GM19193 (cell line): Measurements from ENCODE around the gene TENM4.

Experiments
- POLR2A ChIP-seq: IDR thresholded peaks from 4 replicates; pipeline ENCODE4 v1.6.1; 2011; ENCODE audit not compliant: insufficient read depth, insufficient read length; ENCODE audit errors: extremely low read depth

Gene TENM4

GRCh38 chr11:78986305-78986704 lies 454.5 kb downstream of the TENM4 start:
- TF ChIP-seq POLR2A = no peak

- TF ChIP-seq POLR2A = no peak
These were observed 455.2 kb downstream of the TENM4 start for GRCh38 chr11:78985663-78986062.

- TF ChIP-seq POLR2A = no peak
These were observed 458.4 kb downstream of the TENM4 start for GRCh38 chr11:78982473-78982872.

DNA sequence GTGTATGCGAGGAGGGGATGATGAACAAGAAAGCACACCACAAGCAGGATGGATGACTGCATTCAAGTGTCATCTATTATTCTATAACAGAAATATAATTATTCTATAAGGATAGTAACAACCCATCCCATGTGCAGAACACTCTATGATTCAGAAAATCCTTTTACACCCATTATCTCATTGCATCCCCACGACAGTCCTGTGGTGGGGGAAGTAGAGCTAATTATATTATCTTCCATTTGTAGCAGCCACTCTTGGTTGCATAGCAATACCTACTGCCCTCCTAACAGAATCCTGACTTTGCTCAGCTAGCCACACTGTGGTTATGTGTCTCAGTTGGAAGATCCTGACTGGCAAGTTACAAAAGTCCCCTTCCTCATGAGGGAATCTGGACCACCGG lies 459.7 kb downstream of the TENM4 start:
- no peak for TF ChIP-seq POLR2A

DNA sequence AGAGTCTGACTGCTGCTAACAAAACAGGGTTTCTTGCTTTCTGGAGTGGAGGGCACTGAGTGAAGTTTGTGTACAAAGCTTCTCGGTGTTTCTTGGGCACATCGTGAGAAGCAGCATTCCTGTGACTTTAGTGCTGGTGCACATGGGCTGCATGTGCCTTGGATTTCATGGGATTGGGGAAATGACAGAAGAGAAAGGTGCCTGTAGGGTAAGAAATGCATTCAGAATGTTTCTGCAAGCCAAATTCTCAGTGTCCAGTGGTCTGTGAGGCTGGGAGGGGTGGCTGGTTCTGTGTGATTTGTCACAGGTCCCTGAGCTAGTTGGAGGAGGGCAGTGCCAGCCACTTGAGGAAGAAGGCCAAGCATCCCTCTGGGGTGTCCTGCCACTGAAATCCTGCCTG lies 462.0 kb downstream of the TENM4 start:
- no peak for TF ChIP-seq POLR2A

- no peak for TF ChIP-seq POLR2A
These were observed 463.8 kb downstream of the TENM4 start for GRCh38 chr11:78977009-78977408.

DNA sequence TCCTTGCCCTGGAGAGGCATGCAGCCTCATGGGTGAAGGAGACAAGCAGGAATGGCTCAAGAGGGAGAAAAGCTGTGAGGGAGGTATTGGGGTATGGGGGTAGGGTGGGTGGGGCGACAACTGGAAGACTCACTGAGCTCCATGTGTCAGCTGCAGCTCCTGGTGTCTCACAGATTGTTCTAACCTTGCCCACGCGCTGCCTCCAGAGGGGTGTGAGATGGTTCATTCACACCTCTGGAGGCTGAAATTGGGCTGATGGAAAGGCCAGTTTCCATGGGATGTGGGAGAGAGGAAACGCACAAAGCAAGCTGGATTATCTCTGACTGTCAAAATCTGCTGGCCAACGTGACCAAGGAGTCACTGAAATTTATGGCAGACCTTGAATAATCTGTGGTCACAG lies 465.7 kb downstream of the TENM4 start:
- TF ChIP-seq POLR2A = no peak

DNA sequence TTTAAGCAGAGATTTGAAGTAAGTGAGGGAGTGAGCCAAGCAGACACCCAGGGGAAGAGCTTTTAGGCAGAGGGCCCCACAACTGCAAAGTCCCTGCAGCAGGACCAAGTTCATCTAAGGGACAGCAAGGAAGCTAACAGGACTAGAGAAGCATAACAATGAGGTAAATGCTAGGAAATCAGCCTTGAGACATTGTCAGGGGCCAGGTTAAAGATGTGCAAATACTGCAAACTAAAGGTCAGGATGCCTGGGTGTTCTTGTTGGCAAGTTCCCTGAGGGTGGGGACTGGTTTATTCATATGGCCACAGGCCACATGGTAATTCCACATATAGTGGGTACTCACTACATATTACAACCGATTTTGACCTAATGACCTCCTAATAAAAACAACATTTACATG lies 467.0 kb downstream of the TENM4 start:
- no peak for TF ChIP-seq POLR2A

DNA sequence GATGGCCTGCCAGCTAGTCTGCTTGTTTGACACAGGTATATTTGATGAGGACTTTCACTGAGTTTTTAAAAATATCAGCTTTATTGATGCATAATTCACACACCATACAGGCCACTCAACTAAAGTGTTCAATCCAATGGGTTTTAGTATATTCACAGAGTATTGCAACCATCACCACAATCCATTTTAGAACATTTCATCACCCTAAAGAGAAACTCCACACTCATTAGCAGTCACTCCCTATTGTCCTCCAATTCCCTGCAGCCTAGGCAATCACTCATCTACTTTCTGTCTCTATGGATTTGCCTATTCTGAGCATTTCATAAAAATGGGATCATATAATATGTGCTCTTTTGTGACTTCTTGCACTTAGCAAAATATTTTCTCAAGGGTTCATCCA lies 468.2 kb downstream of the TENM4 start:
- TF ChIP-seq POLR2A = no peak

- no peak for TF ChIP-seq POLR2A
These were observed 468.7 kb downstream of the TENM4 start for GRCh38 chr11:78972177-78972576.

GRCh38 chr11:78967811-78968210 lies 473.0 kb downstream of the TENM4 start:
- no peak for TF ChIP-seq POLR2A

DNA sequence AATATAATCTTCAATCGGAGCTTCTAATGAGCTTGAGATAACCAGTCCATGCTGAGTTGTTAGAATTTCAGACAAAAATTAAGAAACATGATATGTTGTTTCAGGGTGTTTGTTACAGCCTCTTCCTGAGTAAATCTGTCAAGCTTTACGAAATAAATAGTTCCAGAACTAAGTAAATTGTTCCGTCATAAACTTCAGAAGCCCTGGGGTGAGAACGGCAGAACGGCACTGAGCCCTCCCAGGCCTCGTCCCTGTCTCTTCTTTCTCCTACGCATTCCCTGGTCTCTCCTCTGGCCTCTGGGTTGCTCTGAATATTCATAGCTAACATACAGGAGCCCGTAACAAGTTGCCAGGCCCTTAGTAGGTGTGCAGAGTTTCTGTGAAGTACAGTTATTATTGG lies 475.4 kb downstream of the TENM4 start:
- no peak for TF ChIP-seq POLR2A

DNA sequence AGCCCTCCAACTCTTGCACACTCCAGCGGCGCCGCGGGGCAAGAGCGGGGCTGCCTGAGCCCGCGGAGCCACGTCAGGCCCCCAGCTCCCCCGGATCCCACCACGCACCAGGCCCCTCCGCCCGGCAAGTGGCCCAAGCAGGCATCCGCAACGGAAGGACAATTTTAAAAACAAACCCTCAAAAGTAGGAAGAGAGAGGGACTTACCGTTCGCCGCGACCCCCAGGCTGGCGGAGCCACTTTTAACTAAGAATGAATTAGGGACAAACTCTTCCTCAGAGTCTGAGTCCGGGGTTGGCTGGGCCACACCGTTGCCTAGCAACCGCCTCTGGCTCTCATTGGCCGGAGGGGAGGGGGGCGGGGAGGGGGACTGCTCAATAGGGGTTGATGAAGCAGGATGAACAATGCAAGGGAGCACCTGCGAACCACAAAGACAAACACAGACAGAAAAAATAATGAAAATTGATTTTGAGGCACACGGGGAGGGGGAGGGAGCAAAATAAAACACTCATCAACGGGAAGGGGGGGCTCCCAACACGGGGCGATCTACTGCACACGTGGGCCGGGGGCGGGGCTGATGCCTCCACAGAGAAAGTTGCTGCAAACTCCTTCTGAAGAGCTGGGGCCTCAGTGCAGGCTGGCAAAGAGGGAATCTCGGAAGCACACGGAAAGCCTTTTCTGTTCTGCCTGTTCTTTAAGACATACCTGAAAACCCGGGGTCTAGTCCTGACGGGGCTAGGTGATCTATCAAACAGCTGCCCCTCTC lies 478.7 kb downstream of the TENM4 start:
- TF ChIP-seq POLR2A = no peak

DNA sequence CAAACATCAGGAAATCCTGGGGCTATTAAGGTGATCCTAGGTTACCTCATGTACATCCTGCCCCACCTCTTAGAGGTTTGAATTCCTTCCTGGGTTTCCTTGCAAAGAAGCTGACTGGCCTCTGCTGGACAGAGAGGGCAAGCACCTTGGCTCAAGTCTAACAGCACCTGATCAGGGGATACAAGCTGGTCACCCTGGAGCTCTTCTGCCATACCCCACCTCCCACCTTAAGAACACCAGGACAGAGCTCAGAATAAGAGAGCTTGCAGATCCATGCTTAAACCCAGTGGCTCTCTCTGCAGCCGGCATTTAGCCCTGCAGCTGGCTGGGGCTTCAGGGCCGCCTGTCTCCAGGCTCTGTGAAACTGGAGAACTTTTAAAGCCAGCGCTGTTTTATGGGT lies 479.6 kb downstream of the TENM4 start:
- TF ChIP-seq POLR2A = no peak

GRCh38 chr11:78958444-78958843 lies 482.4 kb downstream of the TENM4 start:
- TF ChIP-seq POLR2A = no peak

- TF ChIP-seq POLR2A = no peak
These were observed 483.2 kb downstream of the TENM4 start for GRCh38 chr11:78957476-78958245.

DNA sequence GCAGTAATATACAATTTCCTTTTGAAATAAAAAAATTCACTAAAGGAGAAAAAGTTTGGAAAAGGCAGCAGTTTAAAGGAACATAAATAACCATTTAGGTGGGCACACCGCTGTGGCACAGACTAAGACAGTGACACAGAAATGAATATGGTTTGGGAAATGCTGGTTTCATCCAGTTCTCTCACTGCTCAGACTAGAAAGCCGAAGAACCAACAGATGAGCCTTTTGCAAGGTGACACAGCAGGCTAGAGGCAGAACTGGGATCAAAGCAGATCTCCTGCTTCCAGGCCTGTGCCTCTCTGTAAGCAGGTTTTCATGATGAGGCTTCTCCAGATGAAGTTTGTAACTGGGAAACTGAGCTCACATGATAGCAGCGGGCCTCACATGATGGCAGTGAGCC lies 486.1 kb downstream of the TENM4 start:
- TF ChIP-seq POLR2A = no peak

GRCh38 chr11:78954261-78954660 lies 486.6 kb downstream of the TENM4 start:
- TF ChIP-seq POLR2A = no peak
